ENCODE measurements around the gene MAPKAP1.

- TF ChIP-seq SUZ12 (IDR thresholded peaks at IDR 0.05; ENCODE audit: extremely low read depth, insufficient read depth, insufficient read length) (no peak), YY1 (IDR thresholded peaks at IDR 0.05; ENCODE audit: insufficient read depth, insufficient read length) (no peak)
Measured at GRCh38 chr9:125505988-125506438, 201.0 kb downstream of the MAPKAP1 start.
